ENCODE results near the gene PCDHB10.
"Not testable (repeated sequence)": the region's sequence is repeated elsewhere in the genome, so short reads cannot be mapped to it uniquely, and the experiment has no call there.

The PCDHB10 gene

GRCh38 chr5:141192110-141192725 lies at the start of gene PCDHB10:
Gene PCDHB10, plus strand, starts transcription at chr5:141192353. Its CDS starts 200 bp downstream, at chr5:141192553.
- DNase-seq = peak; percentile 68

GRCh38 chr5:141149812-141150211 lies 42.3 kb upstream of the PCDHB10 start, which contains the start of gene PCDHB6:
Gene PCDHB6, plus strand, starts transcription at chr5:141150057. Its CDS starts 201 bp downstream, at chr5:141150258.
- DNase-seq = peak; percentile 12

GRCh38 chr5:141150224-141150992 lies 41.7 kb upstream of the PCDHB10 start:
- DNase-seq = no peak

- no peak for DNase-seq
Measured at GRCh38 chr5:141150993-141151325, 41.2 kb upstream of the PCDHB10 start.

GRCh38 chr5:141151632-141152031 lies 40.5 kb upstream of the PCDHB10 start:
- DNase-seq = not testable (repeated sequence)

- DNase-seq = not testable (repeated sequence)
Measured at GRCh38 chr5:141152096-141152495, 40.1 kb upstream of the PCDHB10 start.

- peak; percentile 29 for DNase-seq
Measured at GRCh38 chr5:141155540-141156374, 36.4 kb upstream of the PCDHB10 start.

- DNase-seq = not testable (repeated sequence)
Measured at GRCh38 chr5:141157356-141157755, 34.8 kb upstream of the PCDHB10 start.

GRCh38 chr5:141157901-141158300 lies 34.3 kb upstream of the PCDHB10 start:
- DNase-seq = not testable (repeated sequence)

GRCh38 chr5:141172381-141173204 lies 19.6 kb upstream of the PCDHB10 start, which contains the start of gene PCDHB7:
Gene PCDHB7, plus strand, starts transcription at chr5:141172644. Its CDS starts 192 bp downstream, at chr5:141172836.
- peak; percentile 63 for DNase-seq

- not testable (repeated sequence) for DNase-seq
Measured at GRCh38 chr5:141174291-141175104, 17.7 kb upstream of the PCDHB10 start.

GRCh38 chr5:141175933-141176332 lies 16.2 kb upstream of the PCDHB10 start:
- no peak for DNase-seq

GRCh38 chr5:141177577-141178191 lies 14.5 kb upstream of the PCDHB10 start, which contains the start of gene PCDHB8:
Gene PCDHB8, plus strand, starts transcription at chr5:141177790. Its CDS starts 245 bp downstream, at chr5:141178035.
- peak; percentile 60 for DNase-seq

- not testable (repeated sequence) for DNase-seq
Measured at GRCh38 chr5:141179371-141179770, 12.8 kb upstream of the PCDHB10 start.

- DNase-seq = not testable (repeated sequence)
Measured at GRCh38 chr5:141179876-141180275, 12.3 kb upstream of the PCDHB10 start.

GRCh38 chr5:141180313-141180712 lies 11.8 kb upstream of the PCDHB10 start:
- DNase-seq = no peak

- peak; percentile 12 for DNase-seq
Measured at GRCh38 chr5:141182248-141182647, 9.9 kb upstream of the PCDHB10 start, which contains the start of gene PCDHB16. Gene PCDHB16, plus strand, starts transcription at chr5:141182387. Its CDS starts 173 bp downstream, at chr5:141182560.

- DNase-seq = not testable (repeated sequence)
Measured at GRCh38 chr5:141184117-141184855, 7.9 kb upstream of the PCDHB10 start.

GRCh38 chr5:141186897-141187512 lies 5.1 kb upstream of the PCDHB10 start, which contains the start of gene PCDHB9:
Gene PCDHB9, plus strand, starts transcription at chr5:141187161. Its CDS starts 158 bp downstream, at chr5:141187319.
- peak; percentile 67 for DNase-seq

All from OCI-M1 (cell line).